GM12874 (cell line): ENCODE results near the gene SCAPER.

Experiments used
- CTCF ChIP-seq: IDR thresholded peaks from 2 replicates; pipeline ENCODE4 v1.5.1; 2011; ENCODE audit warnings: low read depth, mild to moderate bottlenecking, control low read depth, low read length, moderate library complexity; ENCODE audit not compliant: insufficient read depth

The SCAPER gene

GRCh38 chr15:76336254-76337058 is 568.7 kb downstream of the SCAPER start, which contains the start of gene ISL2:
Gene ISL2, plus strand, starts transcription at chr15:76336773. Its CDS starts 111 bp downstream, at chr15:76336884.
- TF ChIP-seq CTCF: no peak

DNA sequence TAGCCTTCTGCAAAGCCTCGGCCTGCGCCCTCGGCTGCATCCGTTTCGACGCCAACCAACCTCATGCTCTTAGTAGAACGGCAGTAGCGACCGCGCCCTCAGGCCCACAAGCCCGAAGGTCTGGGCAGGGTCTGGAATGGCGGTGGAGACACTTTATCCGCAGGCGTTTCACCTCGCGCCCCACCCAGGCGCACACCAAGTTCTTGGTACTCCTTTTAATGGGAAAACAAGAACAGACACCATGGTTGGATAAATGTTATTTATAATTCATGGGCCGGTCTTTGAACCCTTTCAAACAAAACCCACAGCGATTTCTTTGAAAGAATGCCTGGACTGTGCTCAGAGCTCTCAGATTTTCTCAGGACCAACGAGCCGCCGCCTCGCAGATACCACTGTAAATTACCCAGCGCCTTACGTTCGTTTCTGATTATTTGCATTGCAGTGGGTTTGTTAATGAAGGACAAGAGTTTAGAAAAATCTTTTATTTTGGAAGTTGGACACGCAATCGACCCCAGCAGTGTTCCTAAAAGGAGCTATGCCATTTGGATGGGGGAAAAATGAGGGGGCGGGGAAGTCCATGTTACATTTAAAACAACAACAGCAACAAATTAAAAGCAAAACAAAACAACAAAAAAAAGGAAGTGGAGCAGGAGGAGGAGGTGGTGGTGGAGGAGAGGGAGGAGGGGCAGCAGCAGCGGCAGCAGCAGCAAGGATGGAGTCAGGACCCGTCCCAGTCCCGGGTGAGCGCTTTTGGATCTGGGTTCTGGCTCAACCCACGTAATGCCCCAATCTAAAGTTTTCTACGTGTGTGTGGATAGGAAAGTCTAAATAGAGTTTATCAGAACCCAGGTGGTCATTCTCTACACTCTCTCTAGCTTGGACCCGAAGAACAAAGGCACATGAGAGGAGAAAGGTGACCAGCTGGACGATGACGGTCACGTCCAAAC is 569.6 kb downstream of the SCAPER start:
- no peak for TF ChIP-seq CTCF

- no peak for TF ChIP-seq CTCF
Measured at GRCh38 chr15:76334438-76335306, 570.5 kb downstream of the SCAPER start.

DNA sequence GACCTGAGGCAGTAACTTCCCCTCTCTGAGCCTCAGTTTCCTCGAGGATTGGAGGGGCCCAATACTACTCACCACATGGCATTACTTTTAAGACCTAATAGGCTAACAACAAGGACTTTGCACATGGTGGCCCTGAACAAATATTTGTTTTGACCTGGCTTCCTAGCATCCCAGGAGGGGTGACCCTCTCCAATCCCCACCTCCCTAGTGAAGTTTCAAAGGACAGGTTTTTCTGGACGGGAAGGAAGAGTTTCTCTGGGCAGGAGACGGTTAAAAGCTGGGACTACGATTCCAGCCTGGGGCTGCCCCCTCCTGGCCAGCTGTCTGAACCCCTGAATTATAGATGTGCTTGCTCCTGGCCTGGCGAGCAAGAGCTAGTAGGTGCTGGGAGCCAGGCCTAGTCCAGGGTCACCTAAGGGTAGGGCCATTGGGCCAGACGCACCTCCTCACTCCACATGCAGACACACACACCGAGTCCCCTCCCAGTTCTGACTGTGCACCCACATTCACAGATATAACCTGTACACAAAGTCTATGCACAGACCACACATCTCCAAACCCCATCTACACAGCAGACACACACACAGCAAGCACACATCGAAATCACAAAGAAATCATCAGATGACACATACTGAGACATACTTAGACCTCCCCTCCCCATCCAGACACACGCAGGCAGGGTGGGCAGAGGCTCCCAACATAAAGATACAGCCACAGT is 571.3 kb downstream of the SCAPER start:
- TF ChIP-seq CTCF: peak; percentile 30

DNA sequence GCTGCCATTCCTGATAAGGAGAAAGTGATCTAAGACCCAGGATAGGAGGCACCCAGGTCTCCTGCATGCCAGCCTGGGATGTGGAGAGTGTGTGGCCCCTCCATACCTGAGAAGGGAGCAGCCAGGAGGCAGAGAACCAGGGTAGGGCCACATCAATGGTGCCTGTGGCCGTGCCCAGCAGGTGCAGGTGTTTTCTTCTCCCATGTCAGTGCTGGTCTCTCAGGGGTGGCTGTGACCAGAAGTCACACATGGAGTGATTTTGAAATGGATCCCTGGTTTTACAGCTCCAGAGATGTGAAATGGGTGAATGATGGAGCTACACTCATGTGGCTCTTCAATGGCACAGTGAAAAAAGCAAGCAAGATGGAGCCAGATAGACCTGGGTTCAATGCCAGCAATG is 571.8 kb downstream of the SCAPER start:
- TF ChIP-seq CTCF: no peak

DNA sequence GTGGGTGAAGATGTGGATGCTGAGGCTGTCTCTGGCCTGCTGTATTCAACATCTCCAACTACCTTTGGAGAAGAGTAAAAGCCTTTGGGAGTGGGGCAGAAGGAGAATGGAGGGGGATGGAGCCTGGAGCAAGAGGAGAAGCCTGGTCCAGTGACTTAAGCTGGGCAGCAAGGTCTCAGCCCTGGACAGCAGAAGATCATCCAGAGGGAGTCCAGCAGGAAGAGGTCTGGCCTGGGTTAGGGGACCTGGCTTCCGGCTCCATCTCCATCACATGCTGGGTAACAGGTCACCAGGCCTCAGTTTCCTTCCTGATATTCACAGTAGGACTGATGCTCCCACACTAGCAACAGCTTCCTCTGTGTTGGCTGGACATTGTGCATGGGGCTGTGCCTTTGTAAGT is 572.3 kb downstream of the SCAPER start:
- TF ChIP-seq CTCF: no peak
